ENCODE measurements around the gene OR52J3.
"Not testable (repeated sequence)": the region's sequence is repeated elsewhere in the genome, so short reads cannot be mapped to it uniquely, and the experiment has no call there.

OR52J3 gene

GRCh38 chr11:5046226-5046625, at the start of gene OR52J3:
TSS of gene OR52J3 (plus strand) at chr11:5046526. CDS start at chr11:5046526, 0 bp downstream.
- DNase-seq, result no peak

GRCh38 chr11:5004424-5005274, 41.7 kb upstream of the OR52J3 start:
- no peak for DNase-seq

- DNase-seq, result no peak
Observed at GRCh38 chr11:5007561-5007960, 38.8 kb upstream of the OR52J3 start.

- no peak for DNase-seq
Observed at GRCh38 chr11:5011254-5011653, 35.1 kb upstream of the OR52J3 start.

- DNase-seq, result no peak
Observed at GRCh38 chr11:5013012-5013411, 33.3 kb upstream of the OR52J3 start.

GRCh38 chr11:5021996-5022395, 24.3 kb upstream of the OR52J3 start:
- DNase-seq, result no peak

- DNase-seq, result no peak
Observed at GRCh38 chr11:5036669-5037068, 9.7 kb upstream of the OR52J3 start.

- no peak for DNase-seq
Observed at GRCh38 chr11:5037926-5038325, 8.4 kb upstream of the OR52J3 start.

- no peak for DNase-seq
Observed at GRCh38 chr11:5038341-5038740, 8.0 kb upstream of the OR52J3 start.

GRCh38 chr11:5040876-5041275, 5.5 kb upstream of the OR52J3 start:
- DNase-seq, result no peak

GRCh38 chr11:5042091-5042490, 4.2 kb upstream of the OR52J3 start:
- no peak for DNase-seq

- no peak for DNase-seq
Observed at GRCh38 chr11:5043380-5043779, 2.9 kb upstream of the OR52J3 start.

- no peak for DNase-seq
Observed at GRCh38 chr11:5046754-5047330, 516 bp downstream of the OR52J3 start.

- not testable (repeated sequence) for DNase-seq
Observed at GRCh38 chr11:5058679-5059078, 12.4 kb downstream of the OR52J3 start.

- no peak for DNase-seq
Observed at GRCh38 chr11:5059391-5059790, 13.1 kb downstream of the OR52J3 start, which contains the start of gene OR52E2. TSS of gene OR52E2 (minus strand) at chr11:5059627. CDS start at chr11:5059627, 0 bp downstream.

- DNase-seq, result no peak
Observed at GRCh38 chr11:5065027-5065426, 18.7 kb downstream of the OR52J3 start.

- DNase-seq, result no peak
Observed at GRCh38 chr11:5069272-5069671, 22.9 kb downstream of the OR52J3 start, which contains the start of gene OR52E1. TSS of gene OR52E1 (plus strand) at chr11:5069572.

GRCh38 chr11:5071799-5072198, 25.5 kb downstream of the OR52J3 start:
- DNase-seq, result no peak

GRCh38 chr11:5081405-5081804, 35.1 kb downstream of the OR52J3 start:
- DNase-seq, result no peak

GRCh38 chr11:5083602-5084001, 37.3 kb downstream of the OR52J3 start:
- no peak for DNase-seq

- DNase-seq, result no peak
Observed at GRCh38 chr11:5088556-5088955, 42.2 kb downstream of the OR52J3 start.

- no peak for DNase-seq
Observed at GRCh38 chr11:5090668-5091067, 44.3 kb downstream of the OR52J3 start.

GRCh38 chr11:5092821-5093585, 46.7 kb downstream of the OR52J3 start:
- DNase-seq, result no peak

- no peak for DNase-seq
Observed at GRCh38 chr11:5096011-5096410, 49.7 kb downstream of the OR52J3 start.
